ENCODE results near the gene IL17RB.

DNA sequence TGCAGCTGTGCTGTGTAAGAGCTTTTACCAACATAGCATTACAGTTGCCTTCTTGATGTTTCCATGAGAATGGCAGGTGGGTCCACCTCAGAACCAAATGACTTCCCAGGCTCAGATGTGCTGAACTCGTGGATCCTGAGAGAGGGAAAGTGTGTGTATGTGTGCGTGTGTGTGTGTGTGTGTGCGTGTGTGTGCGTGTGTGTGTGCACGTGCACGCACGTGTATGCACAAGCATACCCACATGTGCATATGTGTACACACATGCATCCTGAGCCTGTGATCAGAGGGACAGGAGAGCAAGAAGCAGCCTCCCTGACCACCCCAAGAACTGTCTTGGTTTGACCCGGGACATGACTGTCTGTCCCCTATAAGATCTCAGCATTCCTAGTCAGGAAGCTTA is 48.2 kb upstream of the IL17RB start:
- no peak for TF ChIP-seq POLR2A (IDR thresholded peaks at IDR 0.05)
- TF ChIP-seq, protein P1, sequence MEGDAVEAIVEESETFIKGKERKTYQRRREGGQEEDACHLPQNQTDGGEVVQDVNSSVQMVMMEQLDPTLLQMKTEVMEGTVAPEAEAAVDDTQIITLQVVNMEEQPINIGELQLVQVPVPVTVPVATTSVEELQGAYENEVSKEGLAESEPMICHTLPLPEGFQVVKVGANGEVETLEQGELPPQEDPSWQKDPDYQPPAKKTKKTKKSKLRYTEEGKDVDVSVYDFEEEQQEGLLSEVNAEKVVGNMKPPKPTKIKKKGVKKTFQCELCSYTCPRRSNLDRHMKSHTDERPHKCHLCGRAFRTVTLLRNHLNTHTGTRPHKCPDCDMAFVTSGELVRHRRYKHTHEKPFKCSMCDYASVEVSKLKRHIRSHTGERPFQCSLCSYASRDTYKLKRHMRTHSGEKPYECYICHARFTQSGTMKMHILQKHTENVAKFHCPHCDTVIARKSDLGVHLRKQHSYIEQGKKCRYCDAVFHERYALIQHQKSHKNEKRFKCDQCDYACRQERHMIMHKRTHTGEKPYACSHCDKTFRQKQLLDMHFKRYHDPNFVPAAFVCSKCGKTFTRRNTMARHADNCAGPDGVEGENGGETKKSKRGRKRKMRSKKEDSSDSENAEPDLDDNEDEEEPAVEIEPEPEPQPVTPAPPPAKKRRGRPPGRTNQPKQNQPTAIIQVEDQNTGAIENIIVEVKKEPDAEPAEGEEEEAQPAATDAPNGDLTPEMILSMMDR (IDR thresholded peaks at IDR 0.05), result no peak
